Cardiac septum (tissue), 1 donor: ENCODE results near the gene PPP1R36. TPM values are rescaled to one million over a fixed set of nuclear protein-coding genes. Genes with fewer than 3 reads are reported as not detected.
"Not testable (repeated sequence)": the region's sequence is repeated elsewhere in the genome, so short reads cannot be mapped to it uniquely, and the experiment has no call there.

Experiments
- DNase-seq: peaks from one replicate; pipeline ENCODE4 v3.0.0-alpha.2; 2020; ENCODE audit warnings: low spot score
- intact Hi-C: fragments of 100-400 bp; cut with DNase I; formaldehyde crosslinking; loops from one replicate; pipeline ENCODE4 v1.14.0; 2022
- total RNA-seq: library from RNA; stranded (reverse); fragmentation: NEBNext Ultra II Directional; extraction: Animal tissue kit (Norgen Biotek cat#: 25700); gene quantifications from one replicate; pipeline ENCODE4 v1.2.1, GENCODE V29; 2021
- donor health status: DM: no; HTN: no; CAD: no.

The PPP1R36 gene
- total RNA-seq, 1 donor from 2014 or later, result 0.94 TPM

DNA sequence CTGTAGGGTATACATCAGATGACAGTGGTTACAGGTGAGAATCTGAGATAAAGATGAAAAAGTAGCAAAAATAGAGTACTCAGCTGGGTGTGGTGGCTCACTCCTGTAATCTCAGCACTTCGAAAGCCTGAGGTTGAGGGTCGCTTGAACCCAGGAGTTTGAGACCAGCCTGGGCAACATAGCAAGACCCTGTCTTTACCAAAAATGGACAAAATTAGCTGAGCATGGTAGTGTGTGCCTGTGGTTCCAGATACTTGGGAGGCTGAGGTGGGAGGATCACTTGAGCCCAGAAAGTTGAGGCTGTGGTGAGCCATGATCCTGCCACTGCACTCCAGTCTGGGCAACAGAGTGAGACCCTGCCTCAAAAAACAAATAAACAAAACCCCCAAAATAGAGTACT lies 8.5 kb downstream of the PPP1R36 start:
- DNase-seq, intact Hi-C loops: not testable (repeated sequence)

DNA sequence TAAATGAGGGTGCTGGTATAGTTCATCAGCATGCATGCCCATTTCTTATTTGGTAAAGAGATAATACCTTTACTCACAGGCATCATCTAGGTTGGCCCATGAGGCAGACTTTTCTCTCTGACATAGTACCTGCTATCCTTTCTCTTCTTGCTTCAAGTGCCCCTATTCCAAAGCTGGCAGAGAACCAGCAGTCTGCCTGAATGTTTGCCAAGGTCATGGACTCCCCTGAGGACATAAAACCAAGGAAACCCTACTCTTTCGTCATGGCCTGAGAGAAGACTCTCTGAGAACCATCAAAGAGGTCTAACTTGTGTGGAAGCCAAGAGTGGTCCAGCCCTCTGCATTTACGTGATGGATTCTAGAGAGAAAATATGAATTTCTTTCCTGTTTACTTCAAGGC lies 11.9 kb downstream of the PPP1R36 start:
- intact Hi-C loops, result no loop called here

DNA sequence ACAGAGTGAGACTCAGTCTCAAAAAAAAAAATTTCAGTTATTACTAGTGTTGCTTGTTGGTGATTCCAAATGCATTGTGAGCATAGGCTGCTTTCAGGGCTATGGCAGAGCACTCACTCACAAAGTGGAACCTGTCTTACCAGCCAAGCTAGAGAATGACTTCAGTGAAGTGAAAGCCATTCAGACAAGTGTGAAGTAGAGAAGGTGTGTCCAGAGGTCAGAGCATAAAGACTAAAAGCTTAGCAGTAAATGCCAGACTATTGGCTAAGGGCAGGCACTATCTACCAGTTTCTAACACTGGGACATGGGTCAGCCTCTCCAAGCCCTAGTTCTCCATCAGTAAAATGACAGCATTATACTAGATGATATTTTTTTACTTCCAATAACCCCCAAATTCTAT lies 12.7 kb downstream of the PPP1R36 start:
- intact Hi-C loops, result no loop called here

More for the DNA sequence above, 11.9 kb downstream of the PPP1R36 start:
- no peak for DNase-seq

DNA sequence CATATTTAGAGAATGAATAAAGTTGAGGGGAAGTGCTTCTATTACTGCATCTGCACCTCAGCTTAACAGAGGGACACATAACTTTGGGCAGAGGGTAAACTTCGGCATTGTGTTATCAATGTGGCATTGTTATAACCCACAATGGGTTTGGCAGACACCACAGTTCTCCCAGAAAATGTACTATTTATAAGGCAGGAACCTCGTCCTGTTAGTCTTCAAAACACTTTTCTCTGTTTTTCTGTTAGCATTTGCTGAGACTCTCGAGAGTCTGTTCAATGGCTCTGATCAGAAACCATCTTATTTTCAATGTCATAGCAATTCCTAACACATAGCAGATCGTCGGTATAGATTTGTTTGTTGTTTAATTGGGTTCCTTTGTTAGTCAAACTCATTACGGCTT lies 13.9 kb downstream of the PPP1R36 start:
- intact Hi-C loops, result no loop called here
- no peak for DNase-seq

More for the DNA sequence above, 12.7 kb downstream of the PPP1R36 start:
- DNase-seq, result no peak

DNA sequence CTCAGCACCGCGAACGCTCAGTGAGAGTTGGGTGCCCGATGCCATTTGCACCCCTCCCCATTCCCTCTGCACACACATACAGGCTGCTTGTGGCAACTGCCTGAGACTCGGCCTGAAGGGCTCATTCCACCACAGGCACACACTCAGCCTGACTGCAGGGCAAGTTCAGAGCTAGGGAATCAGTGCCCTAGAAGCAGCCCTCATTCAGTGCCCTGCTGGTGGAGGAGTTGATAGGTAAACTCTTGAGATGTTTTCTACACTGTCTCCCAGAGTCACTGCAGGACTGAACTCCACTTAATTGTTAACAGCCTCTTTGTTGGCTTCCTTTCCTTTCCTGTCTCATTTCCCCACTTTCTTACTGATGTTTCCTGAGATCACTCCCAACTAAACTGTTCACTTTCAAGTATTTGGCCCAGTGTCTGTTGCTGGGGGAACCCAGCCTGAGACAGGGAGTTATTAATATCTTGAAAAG lies 16.9 kb downstream of the PPP1R36 start:
- intact Hi-C loops, result no loop called here
- no peak for DNase-seq

DNA sequence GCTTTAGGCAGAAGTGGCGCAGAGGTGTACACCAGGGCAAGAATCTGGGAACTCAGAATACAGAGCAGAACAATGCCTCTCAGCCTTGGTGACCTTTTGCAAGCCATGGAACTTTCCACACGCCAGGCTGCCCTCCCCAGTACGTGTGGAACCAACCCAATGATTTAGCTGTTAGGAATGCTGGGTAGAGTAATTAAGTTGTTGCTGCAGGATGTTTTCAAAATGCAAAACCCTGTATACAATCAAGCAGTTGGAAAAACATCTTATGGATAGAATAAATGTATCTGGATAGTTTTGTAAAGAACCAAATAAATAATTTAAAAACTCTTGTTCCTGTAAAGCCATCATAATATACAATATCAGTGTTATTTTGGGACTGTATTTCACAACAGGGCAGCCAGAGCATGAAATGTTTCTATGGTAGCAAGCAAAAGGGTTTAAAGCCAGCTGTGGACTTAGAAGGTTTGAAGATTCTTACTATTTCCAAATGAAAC lies 19.4 kb downstream of the PPP1R36 start:
- intact Hi-C loops, result no loop called here
- DNase-seq, result no peak

DNA sequence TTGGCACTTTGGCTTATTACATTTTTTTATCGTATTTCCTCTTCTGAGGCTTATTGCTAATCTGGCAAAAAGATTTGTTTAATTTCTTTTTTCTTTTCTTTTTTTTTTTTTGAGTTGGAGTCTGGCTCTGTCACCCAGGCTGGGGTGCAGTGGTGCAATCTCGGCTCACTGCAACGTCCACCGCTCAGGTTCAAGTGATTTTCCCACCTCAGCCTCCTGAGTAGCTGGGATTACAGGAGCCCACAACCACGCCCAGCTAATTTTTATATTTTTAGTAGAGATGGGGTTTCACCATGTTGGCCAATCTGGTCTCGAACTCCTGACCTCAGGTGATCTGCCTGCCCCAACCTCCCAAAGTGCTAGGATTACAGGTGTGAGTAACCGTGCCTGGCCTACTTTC lies 19.9 kb downstream of the PPP1R36 start:
- intact Hi-C loops, result not testable (repeated sequence)

DNA sequence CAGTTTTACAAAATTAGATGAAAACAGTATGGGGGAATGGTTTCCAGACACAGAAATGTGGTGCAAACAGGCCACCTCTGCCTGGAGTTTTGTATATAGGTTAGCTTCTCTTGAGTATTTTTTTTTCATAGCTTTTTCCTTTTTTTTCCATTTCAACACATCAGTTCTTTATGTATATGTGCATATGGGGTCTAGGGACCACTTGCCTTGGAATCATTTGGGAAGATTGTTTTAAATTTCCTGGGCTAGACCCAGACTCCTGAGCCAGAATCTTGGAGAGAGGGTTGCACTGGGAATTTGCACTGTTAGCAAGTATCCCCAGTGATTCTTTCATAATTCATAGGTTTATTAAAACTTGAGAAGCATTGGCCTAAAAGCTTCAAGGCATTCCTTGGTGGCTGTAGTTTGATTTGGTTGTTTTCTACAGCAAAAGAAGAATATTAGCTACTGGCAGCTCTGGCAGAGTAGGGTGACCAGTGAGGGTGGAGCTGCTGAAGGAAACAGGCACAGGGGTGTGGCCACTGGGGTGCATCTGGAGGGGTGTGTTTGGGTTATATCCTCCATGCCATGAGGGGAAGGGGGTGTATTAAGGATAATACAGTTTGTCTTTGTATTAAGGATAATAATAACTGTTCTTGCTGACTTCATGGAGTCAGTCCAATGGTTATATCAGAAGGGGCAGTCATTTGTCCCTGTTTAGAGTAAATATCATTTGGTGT lies 22.8 kb downstream of the PPP1R36 start:
- DNase-seq, result no peak
- intact Hi-C loops, result no loop called here

More for the DNA sequence above, 19.9 kb downstream of the PPP1R36 start:
- not testable (repeated sequence) for DNase-seq

DNA sequence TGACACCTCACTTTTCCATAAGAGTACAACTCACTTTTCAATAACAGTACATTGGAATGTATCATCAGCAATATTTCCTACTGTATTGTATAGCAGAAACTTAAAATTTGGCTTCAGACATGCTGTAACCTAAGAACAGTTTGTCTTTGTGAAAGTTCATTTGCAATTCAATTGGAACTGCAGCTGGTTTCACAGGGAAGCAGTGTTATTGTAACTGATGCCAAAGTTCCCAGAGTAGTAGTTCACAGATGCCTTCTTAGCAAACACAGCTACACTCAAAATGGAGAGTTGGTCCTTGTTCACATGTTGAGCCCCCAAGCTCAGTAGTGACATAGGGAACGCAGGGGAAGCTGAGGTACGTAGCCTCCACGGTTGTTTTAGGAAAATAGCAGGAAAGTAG lies 23.3 kb downstream of the PPP1R36 start:
- intact Hi-C loops, result no loop called here

DNA sequence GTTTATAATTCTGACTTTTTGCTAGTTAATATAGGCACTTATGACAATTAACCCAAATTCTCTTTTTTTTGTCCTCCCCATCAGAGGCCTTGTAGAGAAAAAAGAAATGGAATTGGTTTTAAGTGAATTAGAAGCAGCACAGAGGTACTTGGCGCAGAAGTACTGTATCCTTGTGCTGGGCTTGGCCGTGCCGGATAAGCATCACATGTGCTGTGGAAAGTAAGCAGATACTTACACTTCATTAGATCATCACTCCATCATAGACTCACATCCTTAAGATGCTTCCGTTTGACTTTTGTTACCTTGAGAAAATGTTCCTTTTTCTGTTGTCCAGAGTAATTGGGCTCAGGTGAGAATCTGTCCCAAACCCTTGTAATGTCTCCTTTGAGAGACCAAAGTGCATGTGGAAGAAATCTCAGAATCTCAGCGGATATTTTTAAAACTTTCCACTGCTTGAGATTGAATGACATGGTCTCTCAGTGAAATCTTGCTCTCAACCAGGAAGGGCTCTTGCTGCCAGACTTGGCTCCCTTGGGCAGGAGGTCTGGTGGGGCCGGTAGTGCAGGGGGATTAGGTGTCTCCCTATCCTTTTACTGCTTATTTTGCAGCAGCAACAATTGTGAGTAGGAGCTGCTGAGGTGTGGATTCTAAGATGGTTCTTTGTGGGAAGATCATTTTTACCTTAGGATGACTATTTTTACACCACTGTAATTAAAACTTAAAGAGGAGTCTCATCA lies 24.8 kb downstream of the PPP1R36 start:
- intact Hi-C loops, result no loop called here
- no peak for DNase-seq

More for the DNA sequence above, 23.3 kb downstream of the PPP1R36 start:
- DNase-seq, result no peak

DNA sequence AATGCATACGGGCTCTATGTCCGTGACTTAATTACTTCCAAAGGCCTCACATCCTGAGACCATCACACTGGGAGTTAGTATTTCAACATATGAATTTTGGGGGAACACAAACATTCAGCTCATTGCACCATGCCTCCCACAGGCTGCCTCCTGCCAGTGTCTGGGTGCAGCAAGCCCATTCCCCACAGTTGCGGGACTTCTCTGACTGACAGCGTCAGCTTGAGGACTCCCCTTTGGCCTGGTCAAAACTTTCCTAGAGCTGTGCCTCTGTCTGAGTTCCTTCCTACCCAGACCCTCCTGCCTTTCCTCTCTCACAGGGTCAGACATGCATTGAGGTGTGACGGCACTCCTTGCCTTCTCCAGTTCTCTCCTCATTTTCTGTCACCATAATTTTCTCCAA lies 27.4 kb downstream of the PPP1R36 start:
- intact Hi-C loops, result no loop called here
- DNase-seq, result no peak

DNA sequence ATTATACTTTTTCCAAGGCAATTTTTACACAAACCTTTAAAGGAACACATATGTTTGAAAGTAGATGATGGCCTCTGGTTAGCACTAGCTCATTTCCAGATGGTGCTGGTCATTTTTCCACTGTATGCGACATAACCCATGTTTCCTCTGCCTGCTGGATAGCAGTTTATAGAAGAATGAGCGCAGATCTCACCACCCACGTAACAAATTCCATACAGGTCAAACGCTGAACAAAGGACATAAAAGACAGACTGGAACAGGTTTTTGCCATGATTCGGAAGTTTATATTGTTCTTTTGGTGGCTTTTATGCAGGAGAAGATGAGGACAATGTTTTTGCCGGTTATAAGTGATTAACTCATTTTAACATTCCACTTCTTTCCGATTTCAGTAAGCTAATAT lies 30.7 kb downstream of the PPP1R36 start:
- DNase-seq, result no peak
- intact Hi-C loops, result no loop called here

DNA sequence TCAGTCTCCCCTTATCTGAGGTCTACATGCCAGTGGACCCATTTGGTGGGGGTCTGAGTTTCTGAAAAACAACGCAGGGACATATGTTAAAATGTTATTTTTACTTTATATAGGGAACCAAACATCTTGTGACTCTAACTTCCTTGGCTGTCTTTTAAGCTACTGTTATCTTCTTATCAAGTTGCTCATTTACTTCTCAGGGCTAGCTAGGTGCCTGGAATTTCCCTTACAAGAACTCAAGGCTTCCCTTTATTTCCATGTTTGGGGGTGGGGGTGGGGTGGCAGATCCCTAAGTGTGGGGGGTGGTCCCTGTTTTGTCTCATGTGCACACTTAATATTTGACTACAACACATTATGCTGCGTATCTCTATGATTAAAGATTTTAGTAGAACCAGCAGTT lies 31.6 kb downstream of the PPP1R36 start:
- intact Hi-C loops, result no loop called here
- no peak for DNase-seq

DNA sequence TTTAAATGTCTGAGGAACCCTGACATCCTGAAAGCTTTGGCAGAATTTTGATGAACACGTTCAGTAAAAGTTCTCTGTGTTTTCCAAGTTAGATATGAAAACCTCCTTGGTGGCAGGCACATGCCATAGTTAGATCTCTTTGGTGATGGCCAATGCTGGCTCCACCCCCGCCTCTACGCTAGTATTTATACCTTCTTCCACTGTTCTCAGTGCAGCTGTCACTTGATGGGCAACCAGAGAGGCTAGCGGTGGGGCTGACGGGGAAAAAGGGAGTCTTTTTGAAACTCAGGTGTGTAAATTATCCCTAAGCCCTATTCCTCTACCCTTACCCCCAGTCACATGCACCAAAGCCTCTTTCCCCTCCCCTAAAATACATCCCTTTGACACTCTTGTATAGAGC lies 32.1 kb downstream of the PPP1R36 start:
- DNase-seq, result no peak
- intact Hi-C loops, result no loop called here

DNA sequence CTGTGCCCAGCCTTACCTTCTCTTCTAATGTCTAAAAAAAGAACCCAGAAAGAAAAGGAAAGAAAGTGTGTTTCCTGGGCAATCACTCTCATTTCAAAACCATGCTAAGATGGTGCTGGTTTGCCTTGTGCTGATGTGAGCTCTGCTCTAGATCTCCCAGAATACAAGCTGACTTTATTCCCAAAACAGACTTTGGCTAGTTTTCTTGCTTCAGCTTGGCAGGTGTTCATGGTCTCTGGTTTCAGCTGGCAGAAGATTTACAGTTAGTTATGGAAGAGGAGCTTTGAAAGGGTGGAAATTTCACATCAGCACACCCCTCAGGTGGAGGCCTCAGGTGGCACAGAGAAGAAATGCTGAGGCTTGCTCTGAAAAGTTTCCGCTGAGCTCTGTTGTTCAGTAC lies 34.4 kb downstream of the PPP1R36 start:
- no peak for DNase-seq
- intact Hi-C loops, result no loop called here

DNA sequence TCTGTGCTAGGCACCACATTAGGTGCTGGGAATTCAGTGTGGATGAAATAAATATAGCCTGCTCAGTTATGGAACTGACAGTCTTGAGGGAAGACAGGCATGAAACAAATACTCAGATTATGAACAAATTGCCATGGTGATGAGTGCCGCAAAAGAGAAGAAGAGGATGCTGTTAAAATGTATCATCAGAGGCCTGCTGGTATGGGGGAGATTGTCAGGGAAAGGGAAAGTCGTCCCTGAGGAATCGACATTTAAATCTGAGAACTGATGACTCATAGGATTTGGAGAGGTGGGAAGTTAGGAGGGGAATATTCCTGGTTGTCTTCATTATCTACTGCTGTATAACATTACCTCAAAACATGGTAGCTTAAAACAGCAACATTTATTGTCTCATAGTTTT lies 42.0 kb downstream of the PPP1R36 start:
- intact Hi-C loops, result no loop called here
- no peak for DNase-seq

DNA sequence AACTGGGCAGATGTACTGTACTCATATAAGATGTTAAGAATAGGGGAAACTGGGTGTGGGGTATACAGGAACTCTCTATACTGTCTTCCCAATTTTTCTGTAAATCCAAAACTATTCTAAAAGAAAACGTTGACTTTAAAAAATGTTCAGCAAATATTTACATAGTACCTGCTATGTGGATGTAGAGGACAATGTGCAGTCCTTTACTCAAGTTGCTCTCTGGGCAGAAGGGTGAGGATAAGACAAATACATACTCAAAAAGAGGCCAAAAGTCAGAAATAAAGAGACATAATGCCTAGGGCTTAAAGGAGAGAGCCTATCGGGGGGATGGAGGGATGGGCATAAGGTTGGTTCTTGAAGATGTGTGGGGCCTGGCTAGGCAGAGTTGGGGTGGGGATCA lies 44.7 kb downstream of the PPP1R36 start:
- intact Hi-C loops, result no loop called here
- DNase-seq, result no peak

DNA sequence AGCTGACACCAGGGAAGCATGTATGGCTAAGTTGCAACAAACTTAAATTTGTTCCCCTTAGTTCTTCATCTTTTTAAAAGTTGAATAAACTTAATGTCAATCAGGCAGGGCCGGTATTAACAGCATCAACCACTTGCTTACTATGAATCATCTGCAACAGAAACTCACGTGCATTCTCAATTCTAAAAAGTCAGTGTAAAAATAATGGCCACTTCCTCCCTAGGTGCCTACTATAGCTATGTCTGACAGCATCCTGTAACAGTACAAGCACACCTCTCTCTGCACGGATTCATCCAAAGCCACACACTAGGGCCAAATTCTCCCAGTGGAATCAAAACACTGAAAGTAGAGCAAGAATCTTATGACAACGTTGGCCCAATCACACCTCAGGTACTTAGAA lies 48.6 kb downstream of the PPP1R36 start:
- intact Hi-C loops, result no loop called here
- DNase-seq, result no peak

DNA sequence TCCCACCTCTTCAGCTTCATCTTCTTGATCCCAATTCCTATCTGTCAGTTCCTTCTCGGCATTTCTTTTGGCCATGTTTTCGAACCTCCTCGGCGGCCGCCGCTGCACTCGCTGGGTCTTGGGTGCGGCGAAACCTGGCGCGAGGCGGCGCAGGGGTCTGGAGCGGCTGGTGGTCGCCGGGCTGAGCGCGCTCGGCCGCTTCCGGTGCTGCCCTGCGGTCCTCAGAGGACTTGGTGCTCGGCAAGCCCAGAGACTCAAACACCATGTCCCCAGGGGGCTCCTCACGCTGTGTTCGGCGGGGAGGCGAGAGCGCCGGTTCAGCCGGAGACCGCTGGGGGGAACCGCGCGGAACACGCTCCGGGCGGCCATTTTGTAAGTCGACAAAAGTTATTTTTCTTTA lies 51.8 kb downstream of the PPP1R36 start:
- no peak for DNase-seq
- intact Hi-C loops, result no loop called here

DNA sequence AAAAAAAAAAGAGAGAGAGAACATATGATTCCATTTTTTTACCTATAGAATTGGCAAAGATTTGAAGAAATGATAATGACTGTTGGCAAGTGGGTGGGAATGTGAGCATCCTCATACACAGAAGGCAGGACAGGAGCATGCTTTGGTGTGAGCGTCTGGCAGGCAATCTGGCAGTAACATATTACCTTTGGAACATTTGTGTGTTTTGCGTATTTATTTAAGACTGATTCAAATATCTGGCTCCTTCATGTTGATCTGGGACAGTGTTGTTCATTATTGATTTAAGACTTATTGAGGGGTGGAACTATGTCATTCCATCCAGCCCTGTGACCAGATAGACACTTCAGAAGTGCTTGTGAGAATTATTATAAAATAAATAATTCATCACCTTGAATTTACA lies 53.1 kb downstream of the PPP1R36 start:
- intact Hi-C loops, result no loop called here
- no peak for DNase-seq

DNA sequence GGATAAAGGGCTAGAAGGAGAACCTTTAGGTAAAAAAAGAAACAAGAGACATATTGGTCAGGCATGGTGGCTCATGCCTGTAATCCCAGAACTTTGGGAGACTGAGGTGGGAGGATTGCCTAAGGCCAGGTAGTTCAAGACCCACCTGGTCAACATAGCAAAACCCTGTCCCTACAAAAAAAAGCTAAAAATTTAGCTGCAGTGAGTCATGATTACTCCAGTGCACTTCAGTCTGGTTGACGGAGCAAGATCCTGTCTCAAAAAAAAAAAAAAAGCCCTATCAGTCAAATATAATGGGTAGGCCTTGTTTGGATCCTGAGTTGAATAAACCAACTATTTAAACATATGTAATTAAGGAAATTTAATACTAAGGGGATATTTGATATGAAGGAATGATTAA lies 54.2 kb downstream of the PPP1R36 start:
- intact Hi-C loops, result no loop called here
- DNase-seq, result no peak
